C4-2B (cell line): ENCODE results near the gene GAP43.

Experiments
- H3K27ac ChIP-seq: fragments of 450-650 bp; 2 replicates; pipeline ENCODE4 v1.5.1; 2017
- ZFX ChIP-seq: fragments of 450-650 bp; IDR thresholded peaks from 2 replicates; pipeline ENCODE4 v1.6.1; 2017
- TF ChIP-seq, protein P1 (sequence below): fragments of 450-650 bp; conservative IDR thresholded peaks from 2 replicates; pipeline ENCODE4 v1.5.1; 2017; ENCODE audit warnings: mild to moderate bottlenecking

GAP43 gene

DNA sequence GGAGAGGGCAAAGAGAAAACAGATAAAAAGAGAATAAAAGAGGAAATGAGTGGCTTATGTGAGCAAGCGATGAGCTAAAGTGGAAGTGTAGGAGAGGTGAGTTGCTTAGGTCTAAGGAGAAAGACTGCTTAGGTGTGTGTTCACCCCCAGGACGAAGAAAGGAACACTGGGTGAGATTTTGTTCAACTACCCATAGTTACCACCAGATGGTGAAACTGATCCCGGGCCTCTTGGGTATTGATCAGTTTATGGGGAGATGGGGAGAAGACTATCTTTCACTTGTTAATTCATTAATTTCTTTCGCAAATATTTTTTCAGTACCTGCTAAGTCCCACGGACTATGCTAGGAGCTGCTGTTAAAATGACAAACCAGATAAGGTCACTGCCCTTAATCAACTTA, 33.9 kb downstream of the GAP43 start:
- H3K27ac ChIP-seq, result no peak overlapping the region
- TF ChIP-seq, protein P1, sequence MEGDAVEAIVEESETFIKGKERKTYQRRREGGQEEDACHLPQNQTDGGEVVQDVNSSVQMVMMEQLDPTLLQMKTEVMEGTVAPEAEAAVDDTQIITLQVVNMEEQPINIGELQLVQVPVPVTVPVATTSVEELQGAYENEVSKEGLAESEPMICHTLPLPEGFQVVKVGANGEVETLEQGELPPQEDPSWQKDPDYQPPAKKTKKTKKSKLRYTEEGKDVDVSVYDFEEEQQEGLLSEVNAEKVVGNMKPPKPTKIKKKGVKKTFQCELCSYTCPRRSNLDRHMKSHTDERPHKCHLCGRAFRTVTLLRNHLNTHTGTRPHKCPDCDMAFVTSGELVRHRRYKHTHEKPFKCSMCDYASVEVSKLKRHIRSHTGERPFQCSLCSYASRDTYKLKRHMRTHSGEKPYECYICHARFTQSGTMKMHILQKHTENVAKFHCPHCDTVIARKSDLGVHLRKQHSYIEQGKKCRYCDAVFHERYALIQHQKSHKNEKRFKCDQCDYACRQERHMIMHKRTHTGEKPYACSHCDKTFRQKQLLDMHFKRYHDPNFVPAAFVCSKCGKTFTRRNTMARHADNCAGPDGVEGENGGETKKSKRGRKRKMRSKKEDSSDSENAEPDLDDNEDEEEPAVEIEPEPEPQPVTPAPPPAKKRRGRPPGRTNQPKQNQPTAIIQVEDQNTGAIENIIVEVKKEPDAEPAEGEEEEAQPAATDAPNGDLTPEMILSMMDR, result no peak
- TF ChIP-seq ZFX, result no peak

DNA sequence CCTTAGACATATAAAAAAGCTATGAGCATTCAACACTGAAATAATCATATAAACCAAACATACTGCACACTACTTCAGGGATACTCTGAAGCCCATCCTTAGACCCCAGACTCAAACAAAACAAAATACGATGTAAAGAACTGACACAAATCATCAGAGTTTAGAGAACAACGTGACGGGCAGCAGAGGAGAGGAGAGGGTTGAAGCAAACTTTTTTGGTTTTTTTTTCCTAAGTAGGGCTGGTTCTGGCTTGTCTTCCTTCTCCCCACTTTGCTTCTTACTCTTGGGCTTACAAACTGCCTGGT, 34.7 kb downstream of the GAP43 start:
- TF ChIP-seq ZFX, result no peak
- TF ChIP-seq, protein P1, result no peak
- no peak overlapping the region; the same call in 1 of the 2 replicates for H3K27ac ChIP-seq

DNA sequence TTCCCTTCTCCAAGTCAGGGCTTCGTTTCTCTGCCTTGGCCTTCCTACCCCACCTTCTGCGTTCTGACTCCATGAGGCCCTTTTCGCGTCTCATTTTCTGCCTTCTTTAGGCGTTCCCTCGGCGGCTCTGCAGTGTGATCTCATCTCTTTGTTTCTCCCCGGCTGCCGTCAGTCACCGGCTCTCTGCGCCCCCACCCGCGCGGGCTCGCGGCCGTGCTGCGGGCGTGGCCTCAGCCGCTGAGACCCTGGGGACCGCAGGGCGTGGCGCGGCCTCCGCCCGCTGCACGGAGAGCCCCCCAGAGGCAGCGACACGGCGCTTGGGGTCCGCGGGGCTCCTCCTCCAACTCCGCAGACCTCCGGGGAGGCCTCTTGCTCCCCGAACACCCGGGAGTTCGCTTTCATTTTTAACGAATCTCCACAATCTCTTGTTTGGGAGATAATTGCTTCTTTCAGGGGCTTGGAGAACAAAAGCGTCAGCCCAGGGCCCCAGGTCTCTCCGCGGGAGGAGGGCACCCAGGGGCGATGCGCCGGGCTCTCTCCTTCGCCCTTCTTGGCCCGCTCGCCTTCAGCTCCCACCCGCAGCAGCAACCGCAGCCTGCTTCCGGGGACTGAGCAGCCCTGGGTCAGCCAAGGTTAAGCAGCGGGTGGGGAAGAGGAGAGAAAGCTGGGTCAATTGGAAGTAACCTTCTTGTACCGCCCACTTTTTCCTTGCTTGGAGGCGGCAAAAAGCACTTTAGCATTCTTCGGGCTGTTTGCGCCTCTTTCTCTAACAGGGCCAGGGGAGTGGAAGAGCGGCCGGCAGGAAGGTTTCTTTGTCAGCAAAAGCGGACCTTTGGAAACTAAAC, 35.2 kb downstream of the GAP43 start:
- TF ChIP-seq, protein P1, result no peak
- TF ChIP-seq ZFX, result no peak
- no peak overlapping the region; the same call in 1 of the 2 replicates for H3K27ac ChIP-seq

DNA sequence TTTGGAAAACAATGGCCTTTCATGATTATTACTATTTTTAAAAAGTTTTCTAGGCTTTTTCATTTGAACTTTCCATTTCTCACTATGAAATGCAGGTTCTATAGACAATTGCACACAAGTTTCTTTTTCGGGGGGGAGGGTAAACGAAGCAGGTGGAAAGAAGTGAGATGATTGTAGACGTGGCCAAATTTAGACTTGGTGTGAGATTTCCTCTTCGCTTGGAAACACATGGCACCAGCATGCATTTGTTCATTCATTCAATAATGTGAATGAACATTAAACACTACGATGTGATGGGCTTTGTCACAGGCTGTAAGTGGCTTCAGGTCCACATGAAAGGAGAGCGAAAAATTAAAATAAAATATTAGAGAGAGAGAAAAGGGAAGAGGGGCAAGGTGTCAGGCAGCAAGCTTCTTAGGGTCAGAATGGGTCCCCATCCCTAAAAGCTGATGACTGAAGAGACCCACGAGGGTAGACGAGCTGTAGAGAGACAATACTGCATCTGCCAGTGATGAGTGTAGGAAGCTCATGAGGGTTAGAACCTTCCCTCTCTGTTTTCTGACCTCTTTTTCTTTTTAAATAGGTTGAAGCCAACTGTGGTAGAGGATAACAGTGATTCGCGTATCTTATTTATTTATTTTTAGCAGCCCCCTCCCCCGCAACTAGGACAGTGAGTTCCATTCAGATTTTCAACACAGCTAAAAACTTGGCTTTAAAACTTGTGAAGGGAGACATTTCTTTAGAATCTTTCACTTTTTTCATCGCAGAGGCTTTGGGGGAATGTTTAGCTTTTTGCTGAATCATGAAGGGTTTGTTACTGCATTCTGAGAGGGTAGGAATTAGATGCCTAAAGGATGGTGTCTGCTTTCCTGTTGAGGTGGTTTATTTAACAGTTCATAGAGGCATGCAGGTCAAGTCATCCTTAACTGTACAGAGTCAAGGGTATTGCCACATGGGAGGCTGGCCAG, 36.2 kb downstream of the GAP43 start:
- H3K27ac ChIP-seq, result no peak overlapping the region
- TF ChIP-seq, protein P1, result no peak
- TF ChIP-seq ZFX, result no peak

DNA sequence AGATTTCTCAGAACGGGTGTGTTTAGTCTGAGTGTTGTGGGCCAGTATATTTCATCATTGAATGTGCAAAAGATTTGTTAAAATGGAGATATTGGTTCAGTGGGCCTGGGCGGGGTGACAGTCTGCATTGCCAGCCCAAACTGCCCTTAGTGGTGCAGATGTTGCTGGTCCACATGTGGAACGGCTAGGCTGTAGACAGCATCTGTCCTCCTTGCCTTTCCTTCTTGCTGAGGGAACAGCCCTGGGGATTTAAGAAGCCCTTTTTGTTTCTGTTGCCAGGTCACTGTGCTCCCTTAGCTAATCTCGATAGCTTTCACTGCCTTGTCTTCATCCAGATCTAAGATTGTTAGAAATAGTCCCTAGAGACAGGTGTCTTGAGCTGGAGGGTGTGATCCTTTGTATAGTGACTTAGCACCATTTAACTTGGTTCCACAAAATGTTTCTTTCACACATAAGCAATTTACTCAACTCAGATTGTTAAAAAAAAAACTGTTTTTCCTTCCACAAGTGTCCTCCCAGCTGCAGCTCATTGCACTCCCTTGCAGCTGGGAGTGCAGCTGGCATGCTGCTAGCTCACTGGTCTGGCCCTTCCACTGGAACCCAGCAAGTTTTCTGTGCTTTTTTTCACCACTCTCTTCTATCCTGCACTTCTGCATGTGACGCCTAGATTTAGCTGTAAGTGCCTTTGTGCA, 37.5 kb downstream of the GAP43 start:
- H3K27ac ChIP-seq, result no peak overlapping the region
- no peak for TF ChIP-seq ZFX
- TF ChIP-seq, protein P1, result no peak

DNA sequence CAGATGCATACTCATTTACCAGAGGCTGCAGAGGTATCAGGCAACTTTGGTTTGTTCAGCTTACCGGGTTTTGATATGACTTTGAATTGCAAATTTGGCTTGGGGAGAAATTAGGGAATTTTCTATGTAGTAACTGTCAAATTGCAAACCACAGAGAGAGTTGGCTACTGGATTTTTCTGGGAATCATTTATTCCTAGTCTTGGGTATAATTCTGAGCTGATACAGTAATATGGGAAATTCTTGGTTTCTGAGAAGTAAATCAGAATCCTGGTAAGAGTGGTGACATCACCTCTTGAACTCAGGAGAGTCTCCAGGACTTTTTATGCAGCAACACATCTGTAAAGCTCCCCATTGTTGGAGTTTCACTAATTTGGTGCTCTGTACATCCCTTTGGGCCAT, 39.0 kb downstream of the GAP43 start:
- TF ChIP-seq, protein P1, result no peak
- no peak for TF ChIP-seq ZFX
- H3K27ac ChIP-seq, result no peak overlapping the region
